GM12872 (cell line): ENCODE measurements around the gene LTF.

Experiments used
- CTCF ChIP-seq: IDR thresholded peaks from 3 replicates; pipeline ENCODE4 v1.5.1; 2011; ENCODE audit warnings: low read depth, mild to moderate bottlenecking, low read length, moderate library complexity; ENCODE audit not compliant: insufficient read depth

Gene LTF

GRCh38 chr3:46414739-46415138 lies 50.0 kb downstream of the LTF start:
- no peak for TF ChIP-seq CTCF

GRCh38 chr3:46413951-46414350 lies 50.8 kb downstream of the LTF start:
- no peak for TF ChIP-seq CTCF

GRCh38 chr3:46412786-46413298 lies 51.9 kb downstream of the LTF start:
- no peak for TF ChIP-seq CTCF

- no peak for TF ChIP-seq CTCF
Observed at GRCh38 chr3:46411271-46411670, 53.4 kb downstream of the LTF start.

GRCh38 chr3:46410669-46411068 lies 54.0 kb downstream of the LTF start:
- TF ChIP-seq CTCF, result no peak

GRCh38 chr3:46409739-46410489 lies 54.8 kb downstream of the LTF start:
- TF ChIP-seq CTCF, result no peak

GRCh38 chr3:46408853-46409252 lies 55.9 kb downstream of the LTF start:
- TF ChIP-seq CTCF, result no peak
